ENCODE data around the gene YPEL1. TPM values are rescaled to one million over a fixed set of nuclear protein-coding genes. Genes with fewer than 3 reads are reported as not detected.

Gene YPEL1
- total RNA-seq, 4 donors from 2014 or later, result 2.9 to 9.0 (median 4.6) TPM; not detected in 1

DNA sequence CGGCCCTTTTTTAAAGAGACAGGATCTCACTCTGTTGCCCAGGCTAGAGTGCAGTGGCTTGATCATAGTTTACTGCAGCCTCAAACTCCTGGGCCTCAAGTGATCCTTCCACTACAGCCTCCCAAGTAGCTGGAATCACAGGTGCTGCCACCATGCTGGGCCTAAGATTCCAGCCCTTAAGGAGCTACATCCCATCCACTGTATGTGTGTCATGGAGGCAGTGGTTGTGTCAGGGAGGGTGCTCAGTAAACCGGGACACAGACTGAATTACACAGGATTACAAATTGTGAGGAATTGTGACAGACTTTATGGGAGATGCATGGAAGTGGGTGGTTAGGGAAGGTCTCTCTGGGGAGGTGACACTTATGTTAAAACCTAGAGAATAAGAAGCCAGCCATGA, 71.9 kb downstream of the YPEL1 start:
- H3K36me3 ChIP-seq, result no peaks in the 10 kb centered on the region
- no peak overlapping the region for H3K27ac ChIP-seq
- no peaks in the 10 kb centered on the region for H3K27me3 ChIP-seq
- no peaks in the 10 kb centered on the region for H3K9me3 ChIP-seq
- TF ChIP-seq, protein P1, sequence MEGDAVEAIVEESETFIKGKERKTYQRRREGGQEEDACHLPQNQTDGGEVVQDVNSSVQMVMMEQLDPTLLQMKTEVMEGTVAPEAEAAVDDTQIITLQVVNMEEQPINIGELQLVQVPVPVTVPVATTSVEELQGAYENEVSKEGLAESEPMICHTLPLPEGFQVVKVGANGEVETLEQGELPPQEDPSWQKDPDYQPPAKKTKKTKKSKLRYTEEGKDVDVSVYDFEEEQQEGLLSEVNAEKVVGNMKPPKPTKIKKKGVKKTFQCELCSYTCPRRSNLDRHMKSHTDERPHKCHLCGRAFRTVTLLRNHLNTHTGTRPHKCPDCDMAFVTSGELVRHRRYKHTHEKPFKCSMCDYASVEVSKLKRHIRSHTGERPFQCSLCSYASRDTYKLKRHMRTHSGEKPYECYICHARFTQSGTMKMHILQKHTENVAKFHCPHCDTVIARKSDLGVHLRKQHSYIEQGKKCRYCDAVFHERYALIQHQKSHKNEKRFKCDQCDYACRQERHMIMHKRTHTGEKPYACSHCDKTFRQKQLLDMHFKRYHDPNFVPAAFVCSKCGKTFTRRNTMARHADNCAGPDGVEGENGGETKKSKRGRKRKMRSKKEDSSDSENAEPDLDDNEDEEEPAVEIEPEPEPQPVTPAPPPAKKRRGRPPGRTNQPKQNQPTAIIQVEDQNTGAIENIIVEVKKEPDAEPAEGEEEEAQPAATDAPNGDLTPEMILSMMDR (IDR thresholded peaks at IDR 0.05), result no peak
- TF ChIP-seq POLR2A (IDR thresholded peaks at IDR 0.05) (no peak), POLR2AphosphoS5 (IDR thresholded peaks at IDR 0.05) (no peak), EP300 (IDR thresholded peaks at IDR 0.05; ENCODE audit: low read depth) (no peak)
- in situ Hi-C loops (cut with MboI; ENCODE audit: low pct_ligation_motif_present in 1 of 4, low pct_unique_long_range_greater_than_20kb in 1 of 4, low sequenced_read_pairs in 3 of 4), result no loop called here
- DNase-seq, result no peak
- intact Hi-C loops (cut with DNase I; ENCODE audit: low total_unique reads), result no loop called here
- no peak overlapping the region for H3K4me3 ChIP-seq
- 91 to 100% methylated on average over 1 to 2 of the region's 2 CpGs for WGBS, 2 donors (ENCODE audit: low coverage in 1 of 2)
- peaks cover 4 to 15% (median 6%) of the 10 kb centered on the region in 4 donors for H3K4me1 ChIP-seq

DNA sequence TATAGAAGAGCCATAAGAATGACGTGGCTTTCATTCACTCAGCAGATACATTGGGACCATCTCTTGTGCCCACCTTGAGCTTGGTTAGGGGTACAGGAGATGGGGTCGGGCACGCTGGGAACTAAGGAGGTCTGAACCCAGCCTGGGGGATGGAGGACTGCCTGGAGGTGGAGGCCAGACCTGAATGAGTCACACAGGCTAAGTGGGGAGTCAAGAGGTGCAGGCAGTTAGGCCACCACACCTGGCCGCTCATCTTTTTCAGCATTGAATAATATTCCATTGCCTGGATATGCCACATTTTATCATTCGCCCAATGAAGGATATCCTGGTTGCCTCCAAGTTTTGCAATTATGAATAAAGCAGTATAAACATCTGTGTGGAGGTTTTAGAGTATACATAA, 73.6 kb downstream of the YPEL1 start:
- no peaks in the 10 kb centered on the region for H3K36me3 ChIP-seq
- H3K9me3 ChIP-seq, result no peaks in the 10 kb centered on the region
- no peak for DNase-seq
- H3K27ac ChIP-seq, result no peak overlapping the region
- TF ChIP-seq, protein P1 (IDR thresholded peaks at IDR 0.05), result no peak
- no peak for TF ChIP-seq POLR2A (IDR thresholded peaks at IDR 0.05)
- in situ Hi-C loops (cut with MboI; ENCODE audit: low pct_ligation_motif_present in 1 of 4, low pct_unique_long_range_greater_than_20kb in 1 of 4, low sequenced_read_pairs in 3 of 4), result no loop called here
- peaks cover 8 to 23% (median 14%) of the 10 kb centered on the region in 4 donors for H3K4me1 ChIP-seq
- intact Hi-C loops (cut with DNase I; ENCODE audit: low total_unique reads), result no loop called here
- 94 to 96% methylated on average over 5 of the region's 5 CpGs for WGBS, 2 donors (ENCODE audit: low coverage in 1 of 2)
- H3K4me3 ChIP-seq, result no peak overlapping the region
- peaks cover 5% of the 10 kb centered on the region for H3K27me3 ChIP-seq

DNA sequence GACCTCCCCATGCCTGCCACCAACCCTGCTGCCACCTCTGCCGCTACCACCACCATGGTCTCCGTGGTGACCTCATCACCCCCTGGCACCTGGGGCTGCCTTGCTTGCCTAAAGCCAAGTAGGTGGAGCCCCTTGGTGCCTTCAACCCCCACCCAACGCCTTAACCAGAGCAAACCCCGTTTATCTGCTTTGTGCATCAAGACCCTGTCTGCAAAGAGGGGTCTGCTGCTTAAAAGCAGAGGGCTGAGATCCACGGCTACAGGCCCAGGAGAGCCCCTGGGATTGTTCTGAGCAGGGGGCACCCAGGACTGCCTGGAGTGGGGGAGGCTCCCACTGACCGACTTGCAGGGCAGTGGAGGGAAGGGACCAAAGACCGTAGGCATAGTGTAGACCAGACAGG, 74.7 kb downstream of the YPEL1 start:
- in situ Hi-C loops (cut with MboI; ENCODE audit: low pct_ligation_motif_present in 1 of 4, low pct_unique_long_range_greater_than_20kb in 1 of 4, low sequenced_read_pairs in 3 of 4) (no loop called here), intact Hi-C loops (cut with DNase I; ENCODE audit: low total_unique reads) (no loop called here)
- Histone ChIP-seq H3K9me3 (no peaks in the 10 kb centered on the region), H3K27ac (no peak overlapping the region), H3K36me3 (no peaks in the 10 kb centered on the region), H3K4me1 (peaks cover 5 to 20% (median 15%) of the 10 kb centered on the region in 4 donors), H3K27me3 (peaks cover 9% of the 10 kb centered on the region), H3K4me3 (no peak overlapping the region)
- 84% methylated on average over 7 of the region's 7 CpGs; no CpG with 5 or more reads in 1 of the 2 donors for WGBS, 2 donors (ENCODE audit: low coverage in 1 of 2)
- DNase-seq, result no peak
- TF ChIP-seq POLR2A (IDR thresholded peaks at IDR 0.05) (no peak), POLR2AphosphoS5 (IDR thresholded peaks at IDR 0.05) (no peak), EP300 (IDR thresholded peaks at IDR 0.05; ENCODE audit: low read depth) (no peak)
- TF ChIP-seq, protein P1 (IDR thresholded peaks at IDR 0.05), result no peak

DNA sequence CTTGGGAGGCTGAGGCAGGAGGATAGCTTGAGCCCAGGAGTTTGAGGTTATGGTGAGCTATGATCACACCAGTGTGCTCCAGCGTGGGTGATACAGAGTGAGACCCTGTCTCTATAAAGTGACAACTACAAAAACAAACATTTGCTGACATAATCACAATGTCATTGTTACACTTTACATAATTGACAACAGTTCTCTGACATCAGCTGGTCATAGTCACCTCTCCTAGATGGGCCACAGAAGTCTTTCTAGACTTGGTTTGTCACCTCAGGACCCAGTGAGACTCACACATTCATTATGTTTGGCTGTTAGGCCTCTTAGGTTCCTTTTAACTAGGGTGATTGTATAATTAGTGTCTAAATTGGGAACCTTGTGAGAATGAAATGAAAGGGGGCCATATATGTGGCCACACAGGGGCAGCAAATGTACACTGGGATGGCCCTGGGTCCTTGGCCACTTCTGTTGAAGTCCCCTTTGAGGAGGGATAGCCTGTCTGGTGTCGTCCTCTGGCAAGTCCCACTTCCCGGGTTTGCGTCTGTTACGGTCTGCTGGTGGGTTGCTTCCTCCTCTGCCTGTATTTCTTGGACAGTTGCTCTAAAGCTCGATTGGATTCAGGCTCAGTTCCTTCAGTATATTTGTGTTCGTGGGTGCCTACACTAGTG, 75.6 kb downstream of the YPEL1 start:
- intact Hi-C loops (cut with DNase I; ENCODE audit: low total_unique reads) (no loop called here), in situ Hi-C loops (cut with MboI; ENCODE audit: low pct_ligation_motif_present in 1 of 4, low pct_unique_long_range_greater_than_20kb in 1 of 4, low sequenced_read_pairs in 3 of 4) (no loop called here)
- no peaks in the 10 kb centered on the region for H3K36me3 ChIP-seq
- peaks cover 9% of the 10 kb centered on the region for H3K27me3 ChIP-seq
- DNase-seq, result no peak
- 80 to 91% methylated on average over 1 to 7 of the region's 7 CpGs for WGBS, 2 donors (ENCODE audit: low coverage in 1 of 2)
- H3K4me3 ChIP-seq, result no peak overlapping the region
- no peak for TF ChIP-seq POLR2AphosphoS5 (IDR thresholded peaks at IDR 0.05)
- peaks cover 2 to 15% (median 10%) of the 10 kb centered on the region in 4 donors for H3K4me1 ChIP-seq
- no peaks in the 10 kb centered on the region for H3K9me3 ChIP-seq
- no peak overlapping the region for H3K27ac ChIP-seq
